ENCODE measurements around the gene CPNE4.

CPNE4 gene

DNA sequence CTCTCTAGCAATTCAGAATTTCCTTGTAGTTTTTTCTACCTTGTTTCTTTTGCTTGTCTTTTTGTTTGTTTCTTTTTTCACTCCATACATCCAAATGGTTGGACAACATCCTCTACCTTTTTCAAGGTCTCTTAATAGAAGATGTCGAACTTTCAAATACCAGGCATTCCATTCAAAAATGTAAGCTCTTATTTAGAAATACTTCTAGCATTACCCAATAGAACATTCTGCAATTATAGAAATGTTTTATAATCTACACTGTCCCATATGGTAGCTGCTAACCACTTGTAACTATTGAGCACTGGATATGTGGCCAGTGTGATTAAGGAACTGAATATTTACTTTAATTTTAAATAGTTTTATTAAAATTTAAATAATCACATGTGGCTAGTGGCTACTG lies 335.8 kb downstream of the CPNE4 start:
- DNase-seq (ENCODE audit: low read depth): peak; percentile 59

GRCh38 chr3:131694376-131694775 lies 340.4 kb downstream of the CPNE4 start:
- DNase-seq (ENCODE audit: low read depth): peak; percentile 54

- DNase-seq (ENCODE audit: low read depth): no peak
Observed at GRCh38 chr3:131692356-131692755, 342.5 kb downstream of the CPNE4 start.

- no peak for DNase-seq (ENCODE audit: low read depth)
Observed at GRCh38 chr3:131690800-131691199, 344.0 kb downstream of the CPNE4 start.

DNA sequence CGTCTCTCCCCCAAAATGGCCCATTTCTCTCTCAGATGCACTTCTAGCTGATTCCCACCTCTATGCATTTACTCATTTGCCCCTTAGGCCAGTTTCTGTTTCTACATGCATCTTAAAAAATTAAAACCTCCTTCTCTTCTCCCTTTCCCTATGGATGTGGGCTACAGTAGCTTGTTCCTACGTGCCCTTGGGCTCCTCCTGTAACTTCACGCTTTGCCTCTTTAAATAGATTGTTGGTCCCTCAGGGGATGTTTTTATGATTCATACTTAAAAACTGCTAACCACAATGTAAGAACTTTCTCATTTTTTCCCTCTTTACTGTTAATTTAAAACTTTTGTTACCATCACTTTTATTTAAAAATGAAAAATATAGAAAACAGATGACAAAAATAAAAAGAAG lies 346.4 kb downstream of the CPNE4 start:
- peak; percentile 83 for DNase-seq (ENCODE audit: low read depth)

DNA sequence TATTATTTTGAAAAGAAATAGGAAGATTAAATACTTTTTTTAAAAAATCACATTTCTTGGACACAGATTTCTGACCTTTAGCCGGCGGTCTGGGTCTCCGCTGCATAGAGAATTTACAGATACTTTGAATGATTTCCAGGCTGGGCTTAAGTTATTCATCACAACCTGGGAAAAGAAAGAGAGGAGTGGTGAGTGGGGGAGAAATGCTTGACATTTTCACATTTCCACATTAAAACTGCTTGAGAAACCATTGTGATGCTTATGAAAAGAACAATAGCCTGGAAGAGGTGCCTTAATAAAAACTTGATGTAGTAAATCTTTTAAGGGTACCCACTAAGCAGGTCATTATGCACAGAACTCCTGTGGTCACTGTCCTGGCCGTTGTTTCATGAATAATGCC lies 365.2 kb downstream of the CPNE4 start:
- no peak for DNase-seq (ENCODE audit: low read depth)

- DNase-seq (ENCODE audit: low read depth): no peak
Observed at GRCh38 chr3:131658771-131659170, 376.0 kb downstream of the CPNE4 start.

DNA sequence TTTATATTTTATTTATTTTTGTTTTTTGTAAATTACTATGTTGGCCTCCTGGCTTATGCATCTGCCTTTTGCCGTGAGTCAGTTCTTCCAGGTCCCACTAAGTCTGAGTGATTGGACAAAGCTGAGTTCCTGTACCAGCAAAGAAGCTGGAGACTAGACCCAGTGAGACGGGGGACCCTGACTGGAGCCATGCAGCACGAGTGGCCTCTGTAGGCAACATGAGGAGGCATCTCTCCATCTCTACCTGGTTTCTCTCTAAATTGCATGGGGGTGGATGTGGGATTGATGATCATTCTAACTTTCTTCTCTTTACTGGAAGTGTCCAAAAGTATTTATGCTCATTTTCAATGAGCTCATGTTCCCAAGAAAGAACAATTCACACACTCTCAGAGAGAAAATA lies 376.7 kb downstream of the CPNE4 start:
- DNase-seq (ENCODE audit: low read depth): no peak

GRCh38 chr3:131655070-131655690 lies 379.6 kb downstream of the CPNE4 start:
- no peak for DNase-seq (ENCODE audit: low read depth)

GRCh38 chr3:131645638-131646037 lies 389.2 kb downstream of the CPNE4 start:
- DNase-seq (ENCODE audit: low read depth): no peak

- DNase-seq (ENCODE audit: low read depth): no peak
Observed at GRCh38 chr3:131636266-131636775, 398.5 kb downstream of the CPNE4 start.

DNA sequence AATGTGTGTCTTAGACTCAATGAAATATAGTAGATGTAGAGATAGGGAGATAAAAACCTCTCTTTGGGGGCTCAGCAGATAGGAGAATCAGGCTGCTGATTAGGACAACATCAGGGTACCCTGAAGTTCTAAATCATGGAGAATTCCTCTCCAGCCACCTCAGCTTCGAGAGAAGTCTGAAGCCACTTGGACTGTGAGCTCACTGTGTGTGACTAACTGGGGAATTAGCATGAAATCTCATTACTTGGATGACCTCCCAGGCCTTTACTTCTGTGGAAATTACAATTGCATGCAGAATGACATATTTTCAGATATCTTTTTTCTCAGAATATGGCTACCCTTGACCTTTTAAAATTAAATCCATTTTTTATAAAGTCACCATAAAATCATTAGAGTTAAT lies 404.0 kb downstream of the CPNE4 start:
- DNase-seq (ENCODE audit: low read depth): no peak

DNA sequence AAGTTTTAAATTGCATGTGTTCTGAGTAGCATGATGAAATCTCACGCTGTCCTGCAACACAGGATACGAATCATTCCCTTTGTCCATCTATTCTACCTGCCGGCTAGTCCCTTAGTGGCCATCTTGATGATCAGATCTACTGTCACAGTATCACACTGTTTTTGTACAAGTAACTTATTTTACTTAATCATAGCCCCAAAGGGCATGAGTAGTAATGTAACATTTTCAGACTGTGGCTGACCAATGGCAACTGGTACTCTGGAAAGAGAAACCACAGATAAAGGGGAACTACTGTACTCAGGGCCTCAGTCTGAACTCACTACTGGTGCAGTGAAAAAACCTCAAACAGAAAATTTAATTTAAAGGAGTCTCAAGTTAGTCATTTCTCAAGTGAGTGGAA lies 404.7 kb downstream of the CPNE4 start:
- no peak for DNase-seq (ENCODE audit: low read depth)

GRCh38 chr3:131623431-131623830 lies 411.4 kb downstream of the CPNE4 start:
- DNase-seq (ENCODE audit: low read depth): no peak

GRCh38 chr3:131622726-131623125 lies 412.1 kb downstream of the CPNE4 start:
- no peak for DNase-seq (ENCODE audit: low read depth)

DNA sequence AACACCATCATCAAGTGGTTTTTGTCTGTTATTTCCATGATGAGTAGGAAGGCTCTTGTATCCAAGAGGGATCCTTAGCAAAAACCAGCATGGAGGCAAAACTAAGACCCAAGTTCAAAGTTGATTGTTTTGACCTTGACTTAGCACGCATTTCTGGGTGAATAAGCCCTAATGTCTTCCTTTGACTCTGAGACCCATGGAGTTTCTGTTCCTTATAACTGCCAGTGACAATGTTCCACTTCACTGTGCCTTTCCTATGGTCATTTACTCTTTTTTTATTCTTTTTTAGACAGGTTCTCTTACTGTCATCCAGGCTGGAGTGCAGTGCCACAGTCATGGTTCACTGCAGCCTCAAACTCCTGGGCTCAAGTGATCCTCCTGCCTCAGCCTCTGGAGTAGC lies 413.8 kb downstream of the CPNE4 start:
- DNase-seq (ENCODE audit: low read depth): no peak

DNA sequence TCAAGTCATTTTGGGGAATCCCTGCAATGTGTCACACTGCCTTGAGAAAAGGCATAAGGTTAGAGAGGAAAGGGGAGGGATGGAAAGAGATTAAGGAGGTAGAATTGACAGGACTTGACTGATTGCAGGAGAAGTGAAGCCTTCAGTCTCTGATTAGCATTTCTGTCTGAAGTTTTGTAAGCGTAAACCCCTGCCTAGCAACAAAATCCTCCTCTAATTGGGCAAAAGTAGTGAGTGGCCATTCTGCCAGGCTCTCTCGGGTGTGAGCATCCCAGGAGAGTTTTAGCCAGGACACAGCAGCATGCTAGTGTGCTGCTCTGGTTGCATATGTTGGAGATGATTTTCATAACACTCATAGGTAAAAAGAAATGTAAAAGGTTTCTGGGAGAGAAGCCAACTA lies 415.0 kb downstream of the CPNE4 start:
- no peak for DNase-seq (ENCODE audit: low read depth)

DNA sequence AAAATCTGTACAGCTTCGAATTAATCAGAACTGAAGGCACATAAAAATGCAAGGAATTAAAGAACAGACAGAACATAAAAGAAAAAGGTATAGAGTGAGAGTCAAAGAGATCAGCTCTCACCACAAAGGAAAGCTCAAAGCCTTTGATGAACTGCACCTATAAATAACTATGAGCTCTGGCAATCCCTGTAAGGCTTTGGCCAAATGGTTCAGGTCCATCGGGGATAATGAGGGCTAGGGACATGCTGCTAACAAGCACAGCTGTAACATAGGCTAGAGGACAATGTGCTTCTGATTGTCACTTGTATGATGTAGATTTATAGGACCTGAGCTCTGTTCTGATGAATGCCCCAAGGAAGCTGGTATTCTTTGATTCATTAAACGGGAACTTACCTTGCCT lies 418.1 kb downstream of the CPNE4 start:
- no peak for DNase-seq (ENCODE audit: low read depth)

GRCh38 chr3:131612745-131613144 lies 422.1 kb downstream of the CPNE4 start:
- DNase-seq (ENCODE audit: low read depth): no peak

DNA sequence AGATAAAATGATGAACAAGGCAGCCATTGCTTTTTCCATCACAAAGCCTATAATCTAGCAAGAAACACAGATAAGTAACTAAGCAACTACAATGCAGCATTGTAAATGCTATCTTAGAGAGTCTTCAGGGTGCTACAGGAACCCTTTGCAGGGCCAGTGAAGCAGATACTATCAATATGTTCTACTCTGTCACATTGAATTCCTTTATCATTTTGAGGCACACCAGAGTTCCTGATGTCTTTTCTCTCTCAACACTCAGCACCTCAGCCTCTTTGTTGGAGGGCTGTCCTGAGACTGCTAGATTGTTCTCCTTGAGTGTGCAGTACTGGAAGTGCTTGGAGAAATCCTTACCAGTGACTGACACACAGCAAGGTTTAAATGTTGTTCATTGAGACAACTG lies 424.6 kb downstream of the CPNE4 start:
- DNase-seq (ENCODE audit: low read depth): no peak

DNA sequence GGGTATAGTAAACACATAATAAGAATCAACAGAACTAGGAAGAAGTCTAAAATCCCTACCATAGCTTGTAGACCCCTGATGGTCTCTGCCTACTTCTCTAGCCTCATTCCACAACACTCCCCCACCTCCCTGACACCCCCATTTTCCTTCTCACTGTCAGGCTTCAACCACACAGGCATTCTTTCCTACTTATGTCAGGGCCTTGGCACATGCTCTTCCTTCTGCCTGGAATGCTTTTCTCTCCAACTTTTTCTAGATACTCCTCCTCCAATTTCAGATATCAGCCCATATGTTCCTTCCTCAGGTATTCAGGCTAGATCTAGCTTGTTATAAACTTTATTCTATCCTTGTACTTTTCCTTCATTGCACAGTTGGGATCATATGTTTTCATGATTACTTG lies 426.1 kb downstream of the CPNE4 start:
- peak; percentile 4 for DNase-seq (ENCODE audit: low read depth)

GRCh38 chr3:131608296-131608695 lies 426.5 kb downstream of the CPNE4 start:
- no peak for DNase-seq (ENCODE audit: low read depth)

GRCh38 chr3:131605916-131606315 lies 428.9 kb downstream of the CPNE4 start:
- DNase-seq (ENCODE audit: low read depth): no peak

GRCh38 chr3:131602011-131602779 lies 432.6 kb downstream of the CPNE4 start:
- DNase-seq (ENCODE audit: low read depth): peak; percentile 25
